Retina (tissue), 1 donor: ENCODE results near the gene HMGN4.
A peak's percentile ranks its signal among the peaks of the same experiment; 100 is the strongest.
"Not testable (repeated sequence)": the region's sequence is repeated elsewhere in the genome, so short reads cannot be mapped to it uniquely, and the experiment has no call there.

Source experiments
- DNase-seq: peaks from one replicate; pipeline ENCODE4 v3.0.0-alpha.2; 2016

The HMGN4 gene

DNA sequence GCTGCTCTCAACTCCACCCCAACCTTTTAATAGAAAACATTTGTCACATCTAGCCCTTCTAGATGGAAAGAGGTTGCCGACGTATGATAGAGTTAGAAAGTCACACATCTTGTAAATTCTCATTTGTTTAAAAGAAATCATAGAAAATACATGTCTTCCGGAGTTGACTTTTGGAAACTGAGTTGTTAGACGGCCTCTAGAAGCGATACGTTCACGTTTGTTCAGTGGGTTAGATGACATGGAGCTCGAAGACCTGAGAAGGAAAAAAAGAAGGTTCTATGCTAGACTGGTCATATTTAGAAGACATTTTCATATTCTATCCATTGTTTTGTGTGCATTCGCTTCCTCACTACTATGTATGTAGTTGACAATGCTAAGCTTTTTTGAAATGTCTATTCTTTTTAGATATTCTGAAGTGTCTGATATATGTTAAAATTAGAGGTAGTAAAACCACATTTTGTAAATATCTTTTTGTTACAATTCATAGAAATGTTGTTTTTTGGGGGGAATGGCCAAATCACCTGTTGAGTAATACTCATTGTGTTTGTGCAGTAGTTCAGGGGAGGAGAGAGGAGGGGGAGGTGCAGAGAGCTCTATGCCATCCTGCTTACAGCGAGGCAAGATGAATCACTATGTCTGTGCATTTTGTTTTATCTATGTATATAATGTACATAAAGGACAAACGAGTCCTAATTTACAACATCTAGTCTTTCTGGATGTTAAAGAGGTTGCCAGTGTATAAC is 15.5 kb upstream of the HMGN4 start:
- DNase-seq, result not testable (repeated sequence)

- not testable (repeated sequence) for DNase-seq
Observed at GRCh38 chr6:26524314-26524713, 13.9 kb upstream of the HMGN4 start.

- no peak for DNase-seq
Observed at GRCh38 chr6:26524722-26525370, 13.3 kb upstream of the HMGN4 start.

DNA sequence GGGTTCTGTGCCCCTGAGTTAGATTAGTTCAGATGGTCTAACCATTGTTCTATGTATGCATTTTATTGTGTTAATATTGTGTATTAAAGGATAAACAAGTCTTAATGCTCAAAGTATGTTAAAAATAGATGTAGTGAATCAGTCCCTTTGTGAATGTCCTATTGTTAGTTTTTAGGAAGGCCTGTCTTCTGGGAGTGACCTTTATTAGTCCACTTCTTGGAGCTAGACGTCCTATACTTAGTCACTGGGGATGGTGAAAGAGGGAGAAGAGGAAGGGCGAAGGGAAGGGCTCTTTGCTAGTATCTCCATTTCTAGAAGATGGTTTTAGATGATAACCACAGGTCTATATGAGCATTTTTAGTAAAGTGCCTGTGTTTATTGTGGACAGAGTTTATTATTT is 12.3 kb upstream of the HMGN4 start:
- DNase-seq, result no peak

GRCh38 chr6:26526928-26527327 is 11.2 kb upstream of the HMGN4 start:
- DNase-seq, result no peak

DNA sequence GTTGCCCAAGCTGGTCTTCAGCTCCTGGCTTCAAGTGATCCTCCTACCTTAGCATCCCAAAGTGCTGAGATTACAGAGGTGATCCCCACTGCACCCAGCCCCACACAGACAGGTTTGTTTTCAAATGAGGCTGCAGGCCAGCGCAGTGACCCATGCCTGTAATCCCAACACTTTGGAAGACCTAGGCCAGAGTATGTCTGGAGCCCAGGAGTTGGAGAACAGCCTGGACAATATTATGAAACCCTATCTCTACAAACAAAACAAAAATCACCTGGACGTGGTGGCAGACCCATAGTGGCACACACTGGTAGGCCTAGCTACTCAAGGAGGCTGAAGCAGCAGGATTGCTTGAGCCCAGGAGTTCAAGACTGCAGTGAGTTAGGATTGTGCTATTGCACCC is 8.0 kb upstream of the HMGN4 start:
- no peak for DNase-seq

GRCh38 chr6:26531897-26532296 is 6.3 kb upstream of the HMGN4 start:
- no peak for DNase-seq

- DNase-seq, result peak; percentile 96
Observed at GRCh38 chr6:26532699-26533531, 5.3 kb upstream of the HMGN4 start.

DNA sequence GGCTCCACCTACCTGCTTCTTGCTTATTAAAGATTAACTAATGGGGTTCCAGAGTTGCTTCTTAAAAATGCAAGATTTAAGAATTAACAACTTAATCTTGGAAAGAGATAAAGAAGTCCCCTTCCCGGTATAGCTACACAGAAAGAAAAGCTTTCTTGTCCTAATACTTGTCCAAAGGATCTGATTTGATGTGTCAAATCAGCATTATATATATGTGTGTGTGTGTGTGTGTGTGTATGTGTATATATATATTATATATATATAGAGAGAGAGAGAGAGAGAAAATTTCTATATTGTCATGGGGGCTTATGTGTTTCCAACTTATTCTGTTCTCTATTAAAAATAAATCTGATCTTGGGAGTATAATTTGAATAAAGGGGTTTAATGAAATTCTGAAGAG is 4.6 kb upstream of the HMGN4 start:
- no peak for DNase-seq

- no peak for DNase-seq
Observed at GRCh38 chr6:26534681-26535465, 3.3 kb upstream of the HMGN4 start.

GRCh38 chr6:26536571-26537159 is 1.5 kb upstream of the HMGN4 start:
- peak; percentile 79 for DNase-seq

GRCh38 chr6:26537160-26537845 is 863 bp upstream of the HMGN4 start:
- peak; percentile 96 for DNase-seq

DNA sequence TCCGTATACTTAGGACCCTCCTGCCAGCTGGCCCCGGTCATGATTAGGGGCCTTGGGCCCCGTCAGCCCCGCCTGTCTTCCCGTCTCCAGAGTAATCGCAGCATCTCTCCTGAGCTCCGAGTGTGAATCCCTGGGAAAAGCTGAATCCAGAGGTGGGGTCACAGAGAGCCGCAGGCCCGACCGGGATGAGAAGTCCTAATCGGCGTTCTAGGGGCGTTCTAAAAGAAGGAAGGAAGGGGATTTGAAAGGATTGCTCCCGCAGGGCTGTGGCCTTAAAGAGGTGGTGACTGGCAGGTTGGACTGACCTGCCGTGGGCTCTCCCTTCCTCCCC is 371 bp downstream of the HMGN4 start:
- no peak for DNase-seq

- DNase-seq, result no peak
Observed at GRCh38 chr6:26539071-26539615, 977 bp downstream of the HMGN4 start.

- no peak for DNase-seq
Observed at GRCh38 chr6:26541579-26541978, 3.4 kb downstream of the HMGN4 start.

GRCh38 chr6:26543953-26544352 is 5.8 kb downstream of the HMGN4 start:
- DNase-seq, result no peak

DNA sequence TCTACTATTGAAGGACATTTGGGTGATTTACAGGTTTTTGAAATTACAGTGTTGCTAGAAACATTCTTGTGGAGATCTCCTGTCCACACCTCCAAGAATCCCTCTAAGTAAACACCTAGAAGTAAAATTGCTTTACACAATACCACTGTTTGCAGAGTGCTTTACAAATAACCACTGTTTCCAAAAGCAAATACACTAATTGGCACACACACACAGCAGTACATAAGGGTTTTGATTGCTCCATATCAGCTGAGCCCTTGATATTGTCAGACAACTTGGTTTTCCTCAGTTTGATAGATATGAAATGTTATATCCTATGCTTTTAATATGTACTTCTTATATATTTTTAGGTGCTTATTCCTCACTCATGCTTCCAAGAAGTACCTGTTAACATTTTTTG is 6.3 kb downstream of the HMGN4 start:
- no peak for DNase-seq

GRCh38 chr6:26545627-26546026 is 7.5 kb downstream of the HMGN4 start:
- DNase-seq, result no peak

- not testable (repeated sequence) for DNase-seq
Observed at GRCh38 chr6:26547363-26547762, 9.2 kb downstream of the HMGN4 start.

GRCh38 chr6:26550250-26550993 is 12.3 kb downstream of the HMGN4 start:
- DNase-seq, result peak; percentile 90

DNA sequence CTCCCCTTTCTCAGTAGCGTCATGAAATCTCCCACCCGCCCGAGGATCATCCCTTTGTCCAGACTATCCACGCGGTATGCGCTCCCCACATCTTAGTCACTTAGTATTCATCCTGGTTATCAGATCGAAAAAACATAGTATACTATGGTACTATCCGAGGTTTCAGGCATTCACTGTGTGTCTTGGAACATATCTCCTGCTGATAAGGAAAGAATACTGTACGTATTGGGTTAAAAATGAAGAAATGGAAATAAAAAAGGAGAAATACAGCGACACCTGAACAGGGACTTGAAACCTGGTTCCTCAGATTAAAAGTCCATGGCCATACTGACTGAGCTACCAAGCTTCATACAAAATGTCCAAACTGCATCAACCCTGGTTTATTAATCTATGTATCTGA is 14.0 kb downstream of the HMGN4 start:
- DNase-seq, result no peak
